Measurements from ENCODE around the gene DNAJB4.
"Not testable (repeated sequence)": the region's sequence is repeated elsewhere in the genome, so short reads cannot be mapped to it uniquely, and the experiment has no call there.

The DNAJB4 gene

GRCh38 chr1:78011050-78011449, 6.3 kb downstream of the DNAJB4 start:
- no peak for TF ChIP-seq Cebpa-rat (IDR thresholded peaks at IDR 0.05)
- Histone ChIP-seq H3K9ac (no peak overlapping the region), H3K4me2 (no peak overlapping the region), H3K9me3 (replicated peaks in 1 of 11) (no peaks in the 10 kb centered on the region), H3K4me1 (peaks cover 7 to 24% (median 11%) of the 10 kb centered on the region in 10 experiments; a peak in 16 of 20 replicates), H3K27me3 (no peaks in the 10 kb centered on the region), H3K27ac (no peak overlapping the region), H4K20me1 (peaks cover 0 to 27% (median 0%) of the 10 kb centered on the region in 11 experiments; a peak in 2 of 22 replicates), H3K4me3 (no peak overlapping the region), H3K36me3 (peaks cover 4 to 27% (median 20%) of the 10 kb centered on the region in 11 experiments; a peak in 19 of 22 replicates)

- Histone ChIP-seq H3K9me3 (replicated peaks in 1 of 11) (peaks cover 0 to 4% (median 0%) of the 10 kb centered on the region in 11 experiments; a peak in 3 of 22 replicates), H3K4me1 (no peaks in the 10 kb centered on the region), H3K36me3 (peaks cover 4 to 34% (median 21%) of the 10 kb centered on the region in 11 experiments; a peak in 19 of 22 replicates), H3K4me3 (no peak overlapping the region), H3K9ac (no peak overlapping the region), H3K27ac (no peak overlapping the region), H3K4me2 (no peak overlapping the region), H4K20me1 (peaks cover 0 to 12% (median 0%) of the 10 kb centered on the region in 11 experiments; a peak in 2 of 22 replicates), H3K27me3 (no peaks in the 10 kb centered on the region)
- TF ChIP-seq Cebpa-rat (IDR thresholded peaks at IDR 0.05), result no peak
Measured at GRCh38 chr1:78015148-78015547, 10.4 kb downstream of the DNAJB4 start.

GRCh38 chr1:78019024-78019423, 14.3 kb downstream of the DNAJB4 start:
- H3K9me3 ChIP-seq (replicated peaks in 1 of 11), result peaks cover 0 to 12% (median 0%) of the 10 kb centered on the region in 11 experiments; a peak in 6 of 22 replicates
- no peak overlapping the region for H3K27ac ChIP-seq
- no peaks in the 10 kb centered on the region for H3K27me3 ChIP-seq
- TF ChIP-seq Cebpa-rat (IDR thresholded peaks at IDR 0.05), result no peak
- H3K36me3 ChIP-seq, result peaks cover 4 to 24% (median 13%) of the 10 kb centered on the region in 11 experiments; a peak in 16 of 22 replicates
- no peak overlapping the region for H3K4me3 ChIP-seq
- peaks cover 0 to 7% (median 0%) of the 10 kb centered on the region in 11 experiments; a peak in 1 of 22 replicates for H4K20me1 ChIP-seq
- H3K4me1 ChIP-seq, result peaks cover 0 to 3% (median 0%) of the 10 kb centered on the region in 10 experiments; a peak in 2 of 20 replicates
- no peak overlapping the region for H3K9ac ChIP-seq
- no peak overlapping the region for H3K4me2 ChIP-seq

- not testable (repeated sequence) for H3K9ac ChIP-seq, H3K36me3 ChIP-seq, H3K4me1 ChIP-seq, H4K20me1 ChIP-seq, H3K4me3 ChIP-seq, H3K27me3 ChIP-seq, H3K27ac ChIP-seq
- H3K9me3 ChIP-seq (replicated peaks in 1 of 11), result peaks cover 0 to 12% (median 0%) of the 10 kb centered on the region in 11 experiments; a peak in 6 of 22 replicates
- 0 out of 22 replicates have a peak overlapping the region, but pooled peaks of 1 of the 11 experiments have one; percentile 9 for H3K4me2 ChIP-seq
Measured at GRCh38 chr1:78021134-78021533, 16.4 kb downstream of the DNAJB4 start.

GRCh38 chr1:78029793-78030192, 25.1 kb downstream of the DNAJB4 start:
- H3K9me3 ChIP-seq (replicated peaks in 1 of 11), result no peaks in the 10 kb centered on the region
- no peaks in the 10 kb centered on the region for H4K20me1 ChIP-seq

GRCh38 chr1:78032996-78033796, 28.5 kb downstream of the DNAJB4 start:
- Histone ChIP-seq H3K36me3 (no peaks in the 10 kb centered on the region), H3K9ac (no peak overlapping the region), H3K4me2 (no peak overlapping the region), H4K20me1 (no peaks in the 10 kb centered on the region), H3K27ac (no peak overlapping the region), H3K4me1 (no peaks in the 10 kb centered on the region), H3K4me3 (no peak overlapping the region), H3K27me3 (no peaks in the 10 kb centered on the region), H3K9me3 (replicated peaks in 1 of 11) (no peaks in the 10 kb centered on the region)
- TF ChIP-seq Cebpa-rat (IDR thresholded peaks at IDR 0.05), result no peak

More at GRCh38 chr1:78029793-78030192, 25.1 kb downstream of the DNAJB4 start:
- no peak overlapping the region for H3K4me2 ChIP-seq
- no peaks in the 10 kb centered on the region for H3K36me3 ChIP-seq
- peaks cover 0 to 6% (median 0%) of the 10 kb centered on the region in 10 experiments; a peak in 1 of 20 replicates for H3K4me1 ChIP-seq
- H3K9ac ChIP-seq, result no peak overlapping the region
- no peak overlapping the region for H3K27ac ChIP-seq
- no peak for TF ChIP-seq Cebpa-rat (IDR thresholded peaks at IDR 0.05)
- no peak overlapping the region for H3K4me3 ChIP-seq
- H3K27me3 ChIP-seq, result no peaks in the 10 kb centered on the region

GRCh38 chr1:78033797-78034172, 29.0 kb downstream of the DNAJB4 start:
- Histone ChIP-seq H3K4me2 (no peak overlapping the region), H3K36me3 (no peaks in the 10 kb centered on the region), H3K27ac (no peak overlapping the region), H3K9me3 (replicated peaks in 1 of 11) (no peaks in the 10 kb centered on the region), H3K4me1 (no peaks in the 10 kb centered on the region), H3K27me3 (no peaks in the 10 kb centered on the region), H4K20me1 (no peaks in the 10 kb centered on the region), H3K9ac (no peak overlapping the region), H3K4me3 (no peak overlapping the region)
- no peak for TF ChIP-seq Cebpa-rat (IDR thresholded peaks at IDR 0.05)

- Histone ChIP-seq H3K36me3 (no peaks in the 10 kb centered on the region), H3K4me1 (no peaks in the 10 kb centered on the region), H3K9ac (no peak overlapping the region), H3K4me2 (no peak overlapping the region), H3K27ac (no peak overlapping the region), H3K4me3 (no peak overlapping the region), H3K27me3 (no peaks in the 10 kb centered on the region), H3K9me3 (replicated peaks in 1 of 11) (no peaks in the 10 kb centered on the region), H4K20me1 (no peaks in the 10 kb centered on the region)
- TF ChIP-seq Cebpa-rat (IDR thresholded peaks at IDR 0.05), result peak in 2 of 11 experiments; percentile 35 to 47; a peak in 2 of 22 replicates
Measured at GRCh38 chr1:78035121-78035520, 30.4 kb downstream of the DNAJB4 start.

- H3K9ac ChIP-seq, result no peak overlapping the region
- no peak overlapping the region for H3K4me2 ChIP-seq
- H3K36me3 ChIP-seq, result no peaks in the 10 kb centered on the region
- H3K4me1 ChIP-seq, result no peaks in the 10 kb centered on the region
- no peak overlapping the region for H3K4me3 ChIP-seq
- H4K20me1 ChIP-seq, result no peaks in the 10 kb centered on the region
- no peaks in the 10 kb centered on the region for H3K27me3 ChIP-seq
- peak in 2 of 11 experiments; percentile 23 to 64; a peak in 3 of 22 replicates for TF ChIP-seq Cebpa-rat (IDR thresholded peaks at IDR 0.05)
- no peaks in the 10 kb centered on the region for H3K9me3 ChIP-seq (replicated peaks in 1 of 11)
- no peak overlapping the region for H3K27ac ChIP-seq
Measured at GRCh38 chr1:78036450-78036849, 31.7 kb downstream of the DNAJB4 start.

Measured in BLaER1 treated with 17β-estradiol and CSF1 and Interleukin-3, amounts not matched to agents 10 nM and 100 nM (cell line).